ENCODE measurements around the gene MRPS10.
A peak's percentile ranks its signal among the peaks of the same experiment; 100 is the strongest.
"Not testable (repeated sequence)": the region's sequence is repeated elsewhere in the genome, so short reads cannot be mapped to it uniquely, and the experiment has no call there.

The MRPS10 gene

DNA sequence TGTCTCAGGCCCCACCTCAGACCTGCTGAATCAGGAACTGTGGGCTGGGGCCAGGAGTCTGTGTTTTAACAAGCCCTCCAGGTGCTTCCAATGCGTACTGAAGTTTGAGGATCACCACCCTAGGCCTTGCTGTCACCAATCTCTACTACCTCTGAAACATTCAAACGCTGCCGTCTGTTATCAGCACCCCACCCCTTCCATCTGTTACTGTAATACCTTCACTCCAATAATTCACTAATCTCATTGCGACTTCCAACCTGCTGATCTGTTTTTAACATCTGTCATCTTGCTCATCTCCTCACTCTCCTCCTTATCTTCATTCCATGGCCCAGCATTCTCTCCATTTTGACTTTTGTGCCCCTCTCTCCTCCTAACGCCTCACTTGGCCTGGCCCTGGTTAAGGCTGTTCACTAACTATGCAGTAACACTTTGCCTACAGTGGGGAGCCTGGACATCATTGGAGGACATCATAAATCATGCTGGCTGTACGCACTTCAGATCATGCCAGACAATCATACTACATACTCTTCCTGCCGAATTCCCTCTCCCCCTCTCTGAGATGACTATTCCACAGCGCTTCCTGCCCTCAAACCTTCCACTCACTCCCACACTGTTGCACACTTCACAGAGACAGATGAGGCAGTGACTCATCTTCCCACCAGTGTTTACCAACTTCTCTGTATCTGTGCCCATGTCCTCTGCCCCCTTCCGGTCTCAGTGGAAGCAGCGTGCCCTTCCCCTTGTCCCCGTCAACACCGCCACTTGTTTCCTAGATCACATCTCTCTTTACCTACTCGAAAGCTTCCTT lies 19.9 kb downstream of the MRPS10 start:
- H3K27me3 ChIP-seq (ENCODE audit: low read depth): no peaks in the 10 kb centered on the region
- in situ Hi-C loops (cut with MboI; ENCODE audit: low sequenced_read_pairs): no loop called here
- DNase-seq (ENCODE audit: low spot score in 2 of 2): no peak
- H3K4me1 ChIP-seq: peaks cover 9% of the 10 kb centered on the region
- H3K4me3 ChIP-seq: no peak overlapping the region
- H3K9me3 ChIP-seq: no peaks in the 10 kb centered on the region
- no peaks in the 10 kb centered on the region; the same call in 1 of the 2 replicates for H3K36me3 ChIP-seq (replicated peaks)

DNA sequence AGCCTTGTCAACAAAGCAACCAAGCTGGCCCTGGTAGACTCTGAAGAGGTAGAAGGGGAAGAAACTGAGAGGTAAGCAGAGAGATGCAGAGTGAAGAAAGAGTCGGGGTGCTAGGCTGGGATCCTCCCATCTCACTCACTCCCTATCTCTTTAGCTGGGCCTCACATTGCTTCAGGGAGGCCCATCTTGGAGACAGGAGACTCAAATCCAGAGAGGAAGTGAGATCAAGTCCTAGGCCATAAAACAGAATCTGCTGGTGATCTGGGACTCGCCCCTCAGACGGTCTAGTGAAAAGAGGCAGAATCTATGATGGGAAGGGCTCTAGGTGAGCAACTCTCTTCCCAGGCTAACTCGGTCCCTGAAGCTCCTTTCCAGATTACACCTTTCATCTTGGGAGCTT lies 22.2 kb downstream of the MRPS10 start:
- no peak for DNase-seq (ENCODE audit: low spot score in 2 of 2)
- Histone ChIP-seq H3K4me1 (peaks cover 9% of the 10 kb centered on the region), H3K27me3 (ENCODE audit: low read depth) (no peaks in the 10 kb centered on the region), H3K4me3 (no peak overlapping the region), H3K9me3 (no peaks in the 10 kb centered on the region), H3K36me3 (replicated peaks) (no peaks in the 10 kb centered on the region)
- in situ Hi-C loops (cut with MboI; ENCODE audit: low sequenced_read_pairs): no loop called here

- peaks cover 9% of the 10 kb centered on the region for H3K4me1 ChIP-seq
- H3K27me3 ChIP-seq (ENCODE audit: low read depth): no peaks in the 10 kb centered on the region
- no peak for DNase-seq (ENCODE audit: low spot score in 2 of 2)
- H3K4me3 ChIP-seq: no peak overlapping the region
- no peaks in the 10 kb centered on the region for H3K9me3 ChIP-seq
- in situ Hi-C loops (cut with MboI; ENCODE audit: low sequenced_read_pairs): no loop called here
- H3K36me3 ChIP-seq (replicated peaks): no peaks in the 10 kb centered on the region
These were observed 23.6 kb downstream of the MRPS10 start for GRCh38 chr6:42194056-42194455.

- Histone ChIP-seq H3K36me3 (replicated peaks) (no peaks in the 10 kb centered on the region), H3K27me3 (ENCODE audit: low read depth) (no peaks in the 10 kb centered on the region), H3K4me3 (no peak overlapping the region), H3K4me1 (peaks cover 9% of the 10 kb centered on the region), H3K9me3 (no peaks in the 10 kb centered on the region)
- in situ Hi-C loops (cut with MboI; ENCODE audit: low sequenced_read_pairs): no loop called here
- DNase-seq (ENCODE audit: low spot score in 2 of 2): peak; percentile 43 to 58
These were observed 24.2 kb downstream of the MRPS10 start for GRCh38 chr6:42193491-42193894.

DNA sequence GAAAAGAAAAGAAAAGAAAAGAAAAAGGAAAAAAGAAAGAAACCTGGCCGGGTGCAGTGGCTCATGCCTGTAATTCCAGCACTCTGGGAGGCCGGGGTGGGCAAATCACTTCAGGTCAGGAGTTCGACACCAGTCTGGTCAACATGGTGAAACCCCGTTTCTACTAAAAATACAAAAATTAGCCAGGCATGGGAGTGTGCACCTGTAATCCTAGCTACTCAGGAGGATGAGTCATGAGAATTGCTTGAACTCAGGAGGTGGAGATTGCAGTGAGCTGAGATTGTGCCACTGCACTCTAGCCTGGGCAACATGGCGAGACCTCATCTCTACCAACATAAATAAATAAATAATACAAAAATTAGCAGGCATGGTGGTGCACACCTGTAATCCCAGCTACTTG lies 25.3 kb downstream of the MRPS10 start:
- H3K9me3 ChIP-seq; H3K4me3 ChIP-seq; H3K36me3 ChIP-seq (replicated peaks); DNase-seq (ENCODE audit: low spot score in 2 of 2); H3K4me1 ChIP-seq; in situ Hi-C loops (cut with MboI; ENCODE audit: low sequenced_read_pairs); H3K27me3 ChIP-seq (ENCODE audit: low read depth): not testable (repeated sequence)

GRCh38 chr6:42190554-42191183 lies 27.0 kb downstream of the MRPS10 start:
- no peaks in the 10 kb centered on the region for H3K9me3 ChIP-seq
- H3K4me1 ChIP-seq: peaks cover 9% of the 10 kb centered on the region
- H3K36me3 ChIP-seq (replicated peaks): no peaks in the 10 kb centered on the region
- DNase-seq (ENCODE audit: low spot score in 2 of 2): no peak
- in situ Hi-C loops (cut with MboI; ENCODE audit: low sequenced_read_pairs): no loop called here
- H3K27me3 ChIP-seq (ENCODE audit: low read depth): no peaks in the 10 kb centered on the region
- no peak overlapping the region for H3K4me3 ChIP-seq

- DNase-seq (ENCODE audit: low spot score in 2 of 2): no peak
These were observed 29.3 kb downstream of the MRPS10 start for GRCh38 chr6:42188406-42188805.

GRCh38 chr6:42185597-42185996 lies 32.1 kb downstream of the MRPS10 start:
- Histone ChIP-seq H3K9me3 (no peaks in the 10 kb centered on the region), H3K36me3 (replicated peaks) (no peaks in the 10 kb centered on the region), H3K4me3 (no peak overlapping the region), H3K4me1 (no peaks in the 10 kb centered on the region), H3K27me3 (ENCODE audit: low read depth) (no peaks in the 10 kb centered on the region)
- DNase-seq (ENCODE audit: low spot score in 2 of 2): peak in 1 of 2 experiments; percentile 1
- in situ Hi-C loops (cut with MboI; ENCODE audit: low sequenced_read_pairs): no loop called here

More at GRCh38 chr6:42188406-42188805, 29.3 kb downstream of the MRPS10 start:
- in situ Hi-C loops (cut with MboI; ENCODE audit: low sequenced_read_pairs): no loop called here
- no peaks in the 10 kb centered on the region for H3K36me3 ChIP-seq (replicated peaks)
- no peaks in the 10 kb centered on the region for H3K9me3 ChIP-seq
- H3K27me3 ChIP-seq (ENCODE audit: low read depth): no peaks in the 10 kb centered on the region
- peaks cover 5% of the 10 kb centered on the region for H3K4me1 ChIP-seq
- no peak overlapping the region for H3K4me3 ChIP-seq

DNA sequence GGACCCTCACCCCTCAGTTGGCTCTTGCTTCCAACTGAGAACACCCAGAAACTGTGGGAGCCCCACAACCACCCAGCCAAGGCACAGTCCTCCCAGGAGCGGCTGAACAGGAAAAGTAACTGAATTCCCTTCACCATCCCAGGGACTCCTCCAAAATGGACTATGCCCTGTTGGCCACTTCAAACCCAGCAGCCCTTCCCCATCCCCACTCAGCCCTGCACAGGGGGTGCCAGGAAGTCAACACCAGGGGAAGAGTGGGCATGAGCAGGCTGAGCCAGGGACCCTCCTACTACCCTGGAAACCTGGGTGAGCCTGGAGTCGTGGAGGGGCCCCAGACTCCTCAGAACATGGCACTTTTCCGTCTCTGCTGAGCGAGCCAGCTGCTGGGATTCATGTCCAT lies 33.2 kb downstream of the MRPS10 start:
- Histone ChIP-seq H3K4me1 (no peaks in the 10 kb centered on the region), H3K27me3 (ENCODE audit: low read depth) (no peaks in the 10 kb centered on the region), H3K4me3 (no peak overlapping the region), H3K9me3 (no peaks in the 10 kb centered on the region), H3K36me3 (replicated peaks) (no peaks in the 10 kb centered on the region)
- DNase-seq (ENCODE audit: low spot score in 2 of 2): no peak
- in situ Hi-C loops (cut with MboI; ENCODE audit: low sequenced_read_pairs): no loop called here

GRCh38 chr6:42182101-42182500 lies 35.6 kb downstream of the MRPS10 start:
- no peaks in the 10 kb centered on the region for H3K9me3 ChIP-seq
- no peaks in the 10 kb centered on the region for H3K27me3 ChIP-seq (ENCODE audit: low read depth)
- no peak overlapping the region for H3K4me3 ChIP-seq
- no peak for DNase-seq (ENCODE audit: low spot score in 2 of 2)
- in situ Hi-C loops (cut with MboI; ENCODE audit: low sequenced_read_pairs): no loop called here
- no peaks in the 10 kb centered on the region for H3K36me3 ChIP-seq (replicated peaks)
- peaks cover 13% of the 10 kb centered on the region for H3K4me1 ChIP-seq

DNA sequence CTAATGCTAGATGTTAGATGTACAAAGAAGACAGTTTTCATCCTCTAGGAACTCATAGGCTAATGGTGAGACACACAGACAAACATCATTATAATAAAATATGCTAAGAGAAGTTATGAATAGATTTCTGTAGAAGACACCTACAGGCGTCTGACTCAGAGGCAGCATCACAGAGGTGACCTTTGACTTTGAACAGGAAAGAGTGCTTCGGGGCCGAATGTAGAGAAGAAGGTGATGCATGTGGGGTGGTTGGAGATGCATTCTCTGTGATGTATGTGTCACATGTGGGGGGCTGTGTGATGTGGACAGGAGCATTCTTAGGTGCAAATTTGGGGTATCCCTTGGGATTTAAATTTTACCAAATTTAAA lies 37.7 kb downstream of the MRPS10 start:
- no peak for DNase-seq (ENCODE audit: low spot score in 2 of 2)
- in situ Hi-C loops (cut with MboI; ENCODE audit: low sequenced_read_pairs): no loop called here
- H3K4me3 ChIP-seq: no peak overlapping the region
- H3K4me1 ChIP-seq: peaks cover 26% of the 10 kb centered on the region
- H3K9me3 ChIP-seq: no peaks in the 10 kb centered on the region
- H3K36me3 ChIP-seq (replicated peaks): no peaks in the 10 kb centered on the region
- H3K27me3 ChIP-seq (ENCODE audit: low read depth): no peaks in the 10 kb centered on the region

DNA sequence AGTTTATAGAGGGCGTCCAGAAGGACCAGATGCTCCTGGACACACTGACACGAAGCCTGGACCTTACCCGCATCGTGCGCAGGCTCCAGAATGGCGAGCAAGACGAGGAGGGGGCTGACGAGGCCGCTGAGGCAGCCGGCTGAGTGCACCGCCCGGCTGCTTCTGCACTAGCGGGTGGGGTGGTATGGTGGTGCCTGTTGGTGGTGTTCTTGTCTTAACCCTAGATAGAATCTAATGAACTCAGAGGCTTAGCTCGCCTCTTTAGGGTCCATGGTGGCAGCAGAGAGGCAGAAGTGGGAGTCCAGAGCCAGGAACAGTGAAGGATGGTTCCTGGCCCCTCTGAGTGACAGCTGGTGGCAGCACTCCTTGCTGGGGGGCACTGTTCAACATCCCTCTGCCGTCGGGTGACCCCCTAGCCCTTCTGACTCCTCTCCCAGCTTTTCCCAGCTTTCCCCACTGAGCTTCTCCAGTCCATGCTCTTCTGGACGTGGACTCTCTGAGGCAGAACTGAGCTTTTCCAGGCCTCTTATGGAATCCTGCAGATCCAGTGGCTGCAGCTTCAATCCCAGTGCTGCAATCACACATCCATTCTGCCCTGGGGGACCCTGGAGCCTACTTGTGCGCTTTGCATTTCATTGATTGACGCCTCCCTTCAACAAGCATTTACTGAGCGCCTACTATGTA lies 38.3 kb downstream of the MRPS10 start:
- in situ Hi-C loops (cut with MboI; ENCODE audit: low sequenced_read_pairs): no loop called here
- no peak overlapping the region for H3K4me3 ChIP-seq
- H3K27me3 ChIP-seq (ENCODE audit: low read depth): no peaks in the 10 kb centered on the region
- H3K4me1 ChIP-seq: peaks cover 26% of the 10 kb centered on the region
- no peaks in the 10 kb centered on the region for H3K36me3 ChIP-seq (replicated peaks)
- DNase-seq (ENCODE audit: low spot score in 2 of 2): no peak
- no peaks in the 10 kb centered on the region for H3K9me3 ChIP-seq

DNA sequence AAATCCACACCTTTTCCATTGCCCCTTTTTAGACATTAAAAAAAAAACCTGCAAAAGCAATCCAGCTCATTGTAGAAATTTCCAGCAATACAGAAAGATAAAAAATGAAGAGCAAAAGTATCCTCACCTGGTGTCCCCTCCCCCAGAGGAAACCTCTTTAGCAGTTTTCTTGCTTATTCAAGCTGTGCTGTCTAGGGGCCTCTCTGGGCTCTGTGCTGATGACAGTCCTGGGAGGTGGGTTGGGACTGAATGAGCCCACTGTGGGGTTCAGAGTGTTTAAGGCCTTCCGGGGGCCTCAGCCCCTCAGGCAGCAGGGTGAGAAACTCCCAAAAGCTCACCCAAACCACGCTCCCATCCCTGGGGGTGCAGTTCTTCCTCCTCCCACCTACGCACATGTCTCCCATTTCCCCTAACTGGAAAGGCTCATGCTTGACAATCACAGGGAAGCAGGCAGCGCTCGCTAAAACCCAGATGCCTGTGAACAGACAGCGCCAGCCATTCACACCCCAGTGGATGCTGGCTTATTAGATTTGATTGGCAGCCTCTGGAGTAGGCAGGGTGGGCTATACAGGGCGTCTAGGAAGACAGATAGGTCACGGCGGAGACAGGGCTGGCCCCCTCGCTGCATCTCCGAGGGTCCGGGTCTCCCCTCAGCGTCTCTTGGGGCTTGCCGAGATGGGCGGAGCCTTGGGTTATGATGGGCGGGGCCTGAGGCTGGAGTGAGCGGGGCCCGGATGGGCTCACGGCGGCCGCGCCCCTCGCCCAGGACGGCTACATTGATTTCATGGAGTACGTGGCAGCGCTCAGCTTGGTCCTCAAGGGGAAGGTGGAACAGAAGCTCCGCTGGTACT lies 39.9 kb downstream of the MRPS10 start:
- Histone ChIP-seq H3K9me3 (no peaks in the 10 kb centered on the region), H3K4me1 (peaks cover 26% of the 10 kb centered on the region), H3K4me3 (no peak overlapping the region), H3K27me3 (ENCODE audit: low read depth) (no peaks in the 10 kb centered on the region), H3K36me3 (replicated peaks) (no peaks in the 10 kb centered on the region)
- peak; percentile 23 to 50 for DNase-seq (ENCODE audit: low spot score in 2 of 2)
- in situ Hi-C loops (cut with MboI; ENCODE audit: low sequenced_read_pairs): no loop called here

Measured in HAP-1 (cell line).